GM23248 (cell line): ENCODE results near the gene ETS1. TPM values are rescaled to one million over a fixed set of nuclear protein-coding genes. Genes with fewer than 3 reads are reported as not detected.

Experiments used
- DNase-seq: peaks from one replicate; pipeline ENCODE4 v3.0.0-alpha.2; 2015
- H2AFZ ChIP-seq: fragments of 200-600 bp; sonication (generic); 2 replicates; pipeline ENCODE4 v1.6.1; 2016; ENCODE audit warnings: antibody characterized with exemption
- H3F3A ChIP-seq: fragments of 200-600 bp; sonication (generic); 2 replicates; pipeline ENCODE4 v1.6.1; 2016; ENCODE audit warnings: mild to moderate bottlenecking, antibody characterized with exemption, mixed run types; ENCODE audit not compliant: insufficient read depth
- H3K27ac ChIP-seq: fragments of 200-600 bp; sonication (generic); 2 replicates; pipeline ENCODE4 v1.5.1; 2016; ENCODE audit warnings: mild to moderate bottlenecking
- H3K27me3 ChIP-seq: fragments of 200-600 bp; sonication (generic); replicated peaks from 2 replicates; pipeline ENCODE4 v1.6.1; 2016; ENCODE audit warnings: mild to moderate bottlenecking; ENCODE audit not compliant: insufficient read depth
- H3K36me3 ChIP-seq: fragments of 200-600 bp; sonication (generic); 2 replicates; pipeline ENCODE4 v1.6.1; 2016; ENCODE audit warnings: low read depth, mild to moderate bottlenecking
- H3K4me1 ChIP-seq: fragments of 200-600 bp; sonication (generic); 2 replicates; pipeline ENCODE4 v1.6.1; 2016; ENCODE audit warnings: mild to moderate bottlenecking; ENCODE audit not compliant: insufficient read depth
- H3K4me2 ChIP-seq: fragments of 200-600 bp; sonication (generic); one replicate; pipeline ENCODE4 v1.6.1; 2016; ENCODE audit warnings: mild to moderate bottlenecking; ENCODE audit not compliant: unreplicated experiment
- H3K4me3 ChIP-seq: fragments of 200-600 bp; sonication (generic); 2 replicates; pipeline ENCODE4 v1.5.1; 2016; ENCODE audit warnings: mild to moderate bottlenecking
- H3K79me2 ChIP-seq: fragments of 200-600 bp; sonication (generic); 2 replicates; pipeline ENCODE4 v1.6.1; 2016; ENCODE audit warnings: mild to moderate bottlenecking; ENCODE audit not compliant: insufficient read depth
- H3K9ac ChIP-seq: fragments of 200-600 bp; sonication (generic); 2 replicates; pipeline ENCODE4 v1.6.1; 2016; ENCODE audit warnings: mild to moderate bottlenecking
- H3K9me2 ChIP-seq: fragments of 200-600 bp; sonication (generic); 2 replicates; pipeline ENCODE4 v1.6.1; 2016; ENCODE audit warnings: mixed run types, mild to moderate bottlenecking, moderate library complexity; ENCODE audit not compliant: insufficient read depth
- H3K9me3 ChIP-seq: fragments of 200-600 bp; sonication (generic); one replicate; pipeline ENCODE4 v1.6.1; 2017; ENCODE audit warnings: low read depth
- H4K20me1 ChIP-seq: fragments of 200-600 bp; sonication (generic); 2 replicates; pipeline ENCODE4 v1.6.0; 2016; ENCODE audit not compliant: insufficient read depth
- EZH2 ChIP-seq: fragments of 200-600 bp; sonication (generic); IDR thresholded peaks from 2 replicates; pipeline ENCODE4 v1.6.1; 2018; ENCODE audit warnings: antibody characterized with exemption, mild to moderate bottlenecking; ENCODE audit not compliant: insufficient read depth, poor library complexity, severe bottlenecking
- EZH2phosphoT487 ChIP-seq: fragments of 200-600 bp; sonication (generic); IDR thresholded peaks from 2 replicates; pipeline ENCODE4 v1.6.1; 2018; ENCODE audit warnings: antibody characterized with exemption, moderate library complexity, mild to moderate bottlenecking, low read depth; ENCODE audit not compliant: insufficient read depth
- WGBS, 2 experiments: methylation state at CpG; one replicate each; pipeline ENCODE4 v1.1.6; 2015 to 2017; ENCODE audit warnings: low lambda C conversion rate in 2 of 2, low coverage in 1 of 2; ENCODE audit errors: missing lambda C conversion rate in 2 of 2; 5-methylcytosine and 5-hydroxymethylcytosine counted together
- in situ Hi-C: fragments of 300-500 bp; cut with MboI; formaldehyde crosslinking; loops from 2 replicates; pipeline ENCODE4 v1.15.0; 2020
- polyA plus RNA-seq: library from polyadenylated mRNA; unstranded; fragments of >200 nt; fragmentation: Nextera tagmentation; extraction: Ambion mirVana; gene quantifications from 2 replicates; pipeline ENCODE4 v1.2.1, GENCODE V29; 2016
- total RNA-seq: library from RNA; depleted of rRNA; stranded (reverse); fragments of >200 nt; shearing (Covaris generic); gene quantifications from 2 replicates; pipeline ENCODE4 v1.2.3, GENCODE V29; 2014

ETS1 gene
- total and polyA plus RNA-seq, 2 experiments from 2014 or later = 19.9 to 61.0 TPM

GRCh38 chr11:128515826-128516778, 71.3 kb downstream of the ETS1 start:
- Histone ChIP-seq H3K27ac (peak overlapping the region; percentile 99; the same call in 1 of the 2 replicates), H3F3A (peaks cover 63% of the 10 kb centered on the region), H3K36me3 (peaks cover 28% of the 10 kb centered on the region), H3K9me3 (no peaks in the 10 kb centered on the region), H3K9me2 (no peaks in the 10 kb centered on the region), H3K4me1 (peaks cover 46% of the 10 kb centered on the region), H2AFZ (no peak overlapping the region), H4K20me1 (peaks cover 69% of the 10 kb centered on the region; the same call in 1 of the 2 replicates), H3K9ac (0 out of 2 replicates have a peak overlapping the region, but pooled peaks have one; percentile 3), H3K4me3 (peak overlapping the region; percentile 99), H3K4me2 (peak overlapping the region; percentile 92), H3K27me3 (no peaks in the 10 kb centered on the region), H3K79me2 (peaks cover 100% of the 10 kb centered on the region)
- no peak for TF ChIP-seq EZH2
- TF ChIP-seq EZH2phosphoT487 = no peak
- in situ Hi-C loops = loop anchor here (25.0 kb wide), 1 partner anchor 479 kb away; no protein-coding TSS in a partner anchor
- WGBS, 2 experiments = 75 to 76% methylated on average over 10 of the region's 10 CpGs
- no peak for DNase-seq

GRCh38 chr11:128515086-128515485, 72.3 kb downstream of the ETS1 start:
- Histone ChIP-seq H3K27me3 (no peaks in the 10 kb centered on the region), H3K4me2 (peak overlapping the region; percentile 92), H3K9ac (no peak overlapping the region), H4K20me1 (peaks cover 79% of the 10 kb centered on the region; the same call in 1 of the 2 replicates), H3F3A (peaks cover 69% of the 10 kb centered on the region), H3K9me3 (no peaks in the 10 kb centered on the region), H3K79me2 (peaks cover 100% of the 10 kb centered on the region), H3K9me2 (no peaks in the 10 kb centered on the region), H3K36me3 (peaks cover 31% of the 10 kb centered on the region), H2AFZ (no peak overlapping the region), H3K27ac (peak overlapping the region; percentile 6; the same call in 1 of the 2 replicates), H3K4me1 (peaks cover 56% of the 10 kb centered on the region), H3K4me3 (0 out of 2 replicates have a peak overlapping the region, but pooled peaks have one; percentile 7)
- in situ Hi-C loops = loop anchor here (25.0 kb wide), 1 partner anchor 478 kb away; no protein-coding TSS in a partner anchor
- DNase-seq = no peak
- TF ChIP-seq EZH2phosphoT487 = no peak
- no peak for TF ChIP-seq EZH2
- WGBS, 2 experiments = 88 to 96% methylated on average over 6 of the region's 6 CpGs

- Histone ChIP-seq H3K27ac (no peak overlapping the region), H3K79me2 (peaks cover 100% of the 10 kb centered on the region), H3K9ac (no peak overlapping the region), H3K4me2 (peak overlapping the region; percentile 5), H2AFZ (no peak overlapping the region), H4K20me1 (peaks cover 71% of the 10 kb centered on the region; the same call in 1 of the 2 replicates), H3K36me3 (peaks cover 27% of the 10 kb centered on the region), H3K4me3 (no peak overlapping the region), H3K27me3 (no peaks in the 10 kb centered on the region), H3K4me1 (peaks cover 66% of the 10 kb centered on the region), H3K9me2 (no peaks in the 10 kb centered on the region), H3F3A (peaks cover 73% of the 10 kb centered on the region), H3K9me3 (no peaks in the 10 kb centered on the region)
- 87 to 97% methylated on average over 6 of the region's 6 CpGs for WGBS, 2 experiments
- no peak for TF ChIP-seq EZH2phosphoT487
- no peak for TF ChIP-seq EZH2
- peak; percentile 9 for DNase-seq
- in situ Hi-C loops = loop anchor here (25.0 kb wide), 1 partner anchor 477 kb away; no protein-coding TSS in a partner anchor
Observed at GRCh38 chr11:128513915-128514681, 73.3 kb downstream of the ETS1 start.

GRCh38 chr11:128512474-128512996, 74.8 kb downstream of the ETS1 start:
- Histone ChIP-seq H3K36me3 (peaks cover 24% of the 10 kb centered on the region), H3K9ac (no peak overlapping the region), H3K27ac (no peak overlapping the region), H3K4me1 (peaks cover 70% of the 10 kb centered on the region), H3K27me3 (no peaks in the 10 kb centered on the region), H3K79me2 (peaks cover 100% of the 10 kb centered on the region), H3K4me2 (no peak overlapping the region), H3K9me2 (no peaks in the 10 kb centered on the region), H2AFZ (no peak overlapping the region), H3K4me3 (no peak overlapping the region), H3K9me3 (no peaks in the 10 kb centered on the region), H3F3A (peaks cover 75% of the 10 kb centered on the region), H4K20me1 (peaks cover 76% of the 10 kb centered on the region)
- TF ChIP-seq EZH2 (no peak), EZH2phosphoT487 (no peak)
- in situ Hi-C loops = loop anchor here (25.0 kb wide), 1 partner anchor 475 kb away; no protein-coding TSS in a partner anchor
- no peak for DNase-seq
- 93 to 94% methylated on average over 14 of the region's 14 CpGs for WGBS, 2 experiments
